GM18498 (cell line): ENCODE results near the gene SMG6.
"Not testable (repeated sequence)": the region's sequence is repeated elsewhere in the genome, so short reads cannot be mapped to it uniquely, and the experiment has no call there.

Experiments used
- ATAC-seq: cut with Tn5 transposase; IDR thresholded peaks from one replicate; pipeline ENCODE4 v1.9.1; 2021; ENCODE audit warnings: mild to moderate bottlenecking, moderate library complexity; ENCODE audit not compliant: unreplicated experiment

Gene SMG6

GRCh38 chr17:2018716-2019510, 284.7 kb downstream of the SMG6 start:
- ATAC-seq, result no peak

DNA sequence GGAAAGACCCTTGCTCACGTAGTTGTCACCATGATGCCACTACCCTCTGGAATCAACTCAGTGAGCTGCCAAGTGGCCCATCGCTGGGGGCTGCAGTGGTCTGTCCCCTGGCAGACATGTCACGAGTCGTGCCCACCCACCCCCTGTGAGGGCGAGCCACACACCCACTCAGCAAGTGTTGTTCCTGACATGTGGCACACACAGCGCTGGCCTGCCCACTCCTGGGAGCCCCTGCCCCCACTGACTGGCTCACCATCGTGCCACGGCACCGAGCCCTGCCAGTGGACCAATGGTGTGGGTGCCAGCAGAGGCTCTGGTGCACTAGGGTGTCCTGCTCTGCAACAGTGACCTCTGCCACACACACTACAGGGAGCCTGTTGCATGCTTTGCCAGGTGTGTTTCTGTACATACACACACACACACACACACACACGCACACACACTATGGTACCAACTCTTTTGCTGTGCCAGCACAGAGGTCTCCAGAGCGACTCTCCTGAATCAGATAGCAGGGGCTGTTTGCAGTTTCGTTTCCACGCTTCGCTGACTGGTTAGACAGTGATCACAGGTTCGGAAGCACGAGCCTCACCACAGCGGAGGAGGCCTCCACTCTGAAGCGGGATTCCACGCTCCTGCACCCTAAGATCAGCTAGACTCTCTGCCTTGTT, 286.2 kb downstream of the SMG6 start:
- ATAC-seq, result no peak

DNA sequence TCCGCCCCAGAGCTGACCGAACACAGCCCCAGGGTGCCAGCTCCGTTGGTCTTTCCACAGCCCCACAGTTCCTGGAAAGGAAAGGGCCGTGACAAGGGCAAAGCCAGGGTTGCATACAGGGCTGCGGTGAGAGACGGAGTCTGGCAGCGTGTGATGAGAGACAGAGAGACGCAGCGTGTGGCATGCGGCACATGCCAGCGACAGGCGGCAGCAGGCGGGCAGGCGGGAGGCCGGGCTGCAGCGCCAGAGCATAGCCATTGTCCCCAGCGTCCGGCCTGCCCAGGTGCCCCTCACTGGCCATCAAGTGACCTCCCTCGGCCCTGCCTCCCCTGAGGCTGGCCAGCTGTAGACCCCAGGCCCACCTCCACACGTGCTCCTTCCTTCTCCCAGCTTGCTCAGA, 287.1 kb downstream of the SMG6 start:
- ATAC-seq, result no peak

GRCh38 chr17:2015314-2015713, 288.3 kb downstream of the SMG6 start:
- no peak for ATAC-seq

- ATAC-seq, result no peak
Measured at GRCh38 chr17:2013994-2014317, 289.6 kb downstream of the SMG6 start.

GRCh38 chr17:2013220-2013993, 290.2 kb downstream of the SMG6 start:
- ATAC-seq, result not testable (repeated sequence)

GRCh38 chr17:2012499-2012898, 291.1 kb downstream of the SMG6 start:
- no peak for ATAC-seq

DNA sequence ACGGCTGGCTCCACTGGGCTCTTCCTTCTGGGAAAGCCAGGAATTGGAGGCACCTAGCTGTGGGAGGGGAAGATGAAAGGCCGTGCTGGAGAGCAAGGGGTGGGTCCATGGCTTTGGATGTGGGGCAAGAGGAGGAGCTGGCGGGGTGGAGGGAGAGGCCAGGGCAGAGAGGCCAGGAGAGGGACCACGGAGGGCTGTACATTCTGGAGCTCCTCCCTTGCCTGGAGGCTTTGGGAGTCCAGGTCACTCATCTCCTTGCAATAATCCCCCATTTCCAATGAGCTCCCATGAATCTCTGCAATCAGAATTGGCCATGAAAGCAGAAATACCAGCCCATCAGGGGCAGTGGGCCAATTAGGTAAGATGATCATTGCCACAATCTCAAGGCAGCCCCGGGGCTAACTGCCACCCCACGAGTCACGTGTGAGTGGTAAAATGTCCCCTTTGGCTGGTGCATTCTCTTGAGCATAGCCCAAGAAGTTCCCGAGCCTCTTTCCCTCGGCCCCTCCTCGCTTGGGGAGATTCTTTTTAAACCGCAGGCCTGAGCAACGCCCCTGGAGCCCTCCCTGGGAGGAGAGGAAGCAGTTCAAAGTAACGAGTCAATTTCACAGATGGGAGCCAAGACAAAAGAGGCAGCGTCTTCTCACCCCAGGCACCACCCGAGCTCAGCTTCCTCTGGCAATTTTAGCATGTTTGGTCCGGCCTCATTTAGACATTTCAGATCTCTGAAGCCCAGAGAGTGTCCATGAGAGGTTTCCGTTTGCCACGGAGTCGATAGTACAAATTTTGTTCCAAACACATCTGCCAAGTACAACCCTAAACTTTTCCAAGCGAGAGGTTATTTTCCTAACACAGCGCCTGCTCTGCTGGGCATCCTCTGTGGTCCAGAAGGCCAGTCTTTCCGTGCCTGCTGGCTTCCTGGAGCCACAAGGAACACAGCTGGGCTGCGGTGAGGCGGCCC, 291.9 kb downstream of the SMG6 start:
- no peak for ATAC-seq
